ENCODE data around the gene DNAJC10. TPM values are rescaled to one million over a fixed set of nuclear protein-coding genes. Genes with fewer than 3 reads are reported as not detected.

Gene DNAJC10, protein sequence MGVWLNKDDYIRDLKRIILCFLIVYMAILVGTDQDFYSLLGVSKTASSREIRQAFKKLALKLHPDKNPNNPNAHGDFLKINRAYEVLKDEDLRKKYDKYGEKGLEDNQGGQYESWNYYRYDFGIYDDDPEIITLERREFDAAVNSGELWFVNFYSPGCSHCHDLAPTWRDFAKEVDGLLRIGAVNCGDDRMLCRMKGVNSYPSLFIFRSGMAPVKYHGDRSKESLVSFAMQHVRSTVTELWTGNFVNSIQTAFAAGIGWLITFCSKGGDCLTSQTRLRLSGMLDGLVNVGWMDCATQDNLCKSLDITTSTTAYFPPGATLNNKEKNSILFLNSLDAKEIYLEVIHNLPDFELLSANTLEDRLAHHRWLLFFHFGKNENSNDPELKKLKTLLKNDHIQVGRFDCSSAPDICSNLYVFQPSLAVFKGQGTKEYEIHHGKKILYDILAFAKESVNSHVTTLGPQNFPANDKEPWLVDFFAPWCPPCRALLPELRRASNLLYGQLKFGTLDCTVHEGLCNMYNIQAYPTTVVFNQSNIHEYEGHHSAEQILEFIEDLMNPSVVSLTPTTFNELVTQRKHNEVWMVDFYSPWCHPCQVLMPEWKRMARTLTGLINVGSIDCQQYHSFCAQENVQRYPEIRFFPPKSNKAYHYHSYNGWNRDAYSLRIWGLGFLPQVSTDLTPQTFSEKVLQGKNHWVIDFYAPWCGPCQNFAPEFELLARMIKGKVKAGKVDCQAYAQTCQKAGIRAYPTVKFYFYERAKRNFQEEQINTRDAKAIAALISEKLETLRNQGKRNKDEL
- total RNA-seq = 225 and 334 TPM in 2 replicates

DNA sequence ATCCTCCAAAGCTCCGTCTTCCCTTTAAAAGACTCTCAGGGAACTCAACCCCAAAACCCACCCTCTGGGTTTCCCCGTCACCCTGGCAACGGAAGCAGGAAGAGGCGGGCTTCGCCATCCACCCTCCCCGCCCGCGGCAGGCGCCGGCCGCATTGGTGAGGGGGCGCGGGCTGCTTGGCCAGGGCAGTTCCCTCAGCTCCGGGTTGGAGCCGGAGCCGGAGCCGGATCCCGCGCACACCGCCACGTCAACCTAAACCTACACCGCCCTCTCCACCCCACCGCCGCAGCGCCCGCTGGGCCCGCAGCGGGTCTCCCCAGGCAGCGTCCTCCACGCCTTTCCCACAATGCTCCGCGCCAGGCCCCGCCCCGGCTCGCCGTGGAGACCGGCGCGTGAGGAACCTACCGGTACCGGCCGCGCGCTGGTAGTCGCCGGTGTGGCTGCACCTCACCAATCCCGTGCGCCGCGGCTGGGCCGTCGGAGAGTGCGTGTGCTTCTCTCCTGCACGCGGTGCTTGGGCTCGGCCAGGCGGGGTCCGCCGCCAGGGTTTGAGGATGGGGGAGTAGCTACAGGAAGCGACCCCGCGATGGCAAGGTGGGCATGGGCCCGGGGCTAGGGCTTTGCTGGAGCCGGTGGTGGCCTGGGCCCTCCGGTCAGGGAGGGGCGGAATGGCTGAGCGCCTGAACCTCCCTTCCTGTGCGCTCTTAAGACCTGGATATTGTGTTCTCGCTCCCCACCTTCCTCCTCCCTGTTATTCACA lies at the start of gene DNAJC10:
Gene DNAJC10 (plus strand): TSS at position 366 of the 758 bp plus-strand sequence. CDS start 1,830 bp downstream, outside the sequence.

Other genes starting within 250 kb of the DNAJC10 start
- under 0.01 and 0.23 TPM in 2 replicates for gene FRZB, start 150.4 kb downstream of the DNAJC10 start, total RNA-seq

Data from smooth muscle cell of the umbilical artery (primary cell).